ENCODE measurements around the gene TNRC6C. TPM values are rescaled to one million over a fixed set of nuclear protein-coding genes. Genes with fewer than 3 reads are reported as not detected.

The TNRC6C gene
- total and polyA plus RNA-seq, 9 of the 15 experiments (the other 6 are each of a cell fraction or from before 2014, with no cell fraction given), result 0.20 to 4.9 (median 2.3) TPM

DNA sequence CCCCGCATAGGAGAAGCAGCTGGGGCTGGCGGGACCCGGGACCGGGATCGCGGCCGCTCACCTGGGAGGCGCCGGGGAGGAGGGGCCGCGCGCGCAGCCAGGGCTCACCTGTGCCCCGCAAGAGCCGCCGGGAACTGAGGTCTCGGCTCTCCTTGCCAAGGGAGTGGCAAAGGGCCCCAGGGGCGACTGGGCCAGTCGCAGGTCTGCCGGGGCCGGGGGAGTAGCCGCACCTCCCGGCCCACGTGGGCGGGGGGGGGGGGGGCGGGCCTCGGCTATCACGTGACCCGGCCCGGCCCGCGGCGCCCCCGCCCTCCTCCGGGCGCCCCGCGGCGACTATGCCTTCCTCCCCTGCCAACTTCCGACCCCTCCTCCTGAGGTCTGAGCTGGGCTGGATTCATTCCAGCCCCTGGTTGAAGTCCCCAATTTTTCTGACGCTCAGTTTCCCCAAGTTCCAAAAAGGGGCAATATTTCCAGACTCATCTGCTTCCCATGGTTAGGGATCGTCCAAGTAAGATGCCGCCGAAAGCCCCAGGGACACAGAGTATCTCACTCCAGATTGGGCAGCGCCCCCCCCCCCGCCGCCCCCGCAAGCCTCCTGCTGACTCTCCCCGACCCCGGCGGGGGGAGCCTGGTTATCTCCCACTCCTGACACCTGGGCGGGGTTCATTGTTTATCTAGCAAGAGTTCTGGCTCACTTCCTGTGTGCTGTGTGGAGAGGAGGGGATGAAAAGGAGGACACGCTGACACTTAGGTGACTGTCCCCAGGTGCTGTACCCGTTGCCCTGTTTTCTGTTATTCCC, 170.2 kb downstream of the TNRC6C start, which contains the start of gene TMC6 (continued):
- no peak for TF ChIP-seq ZNF174 (CRISPR knock-in tag; IDR thresholded peaks at IDR 0.05)
- no peak for TF ChIP-seq HDAC6 (IDR thresholded peaks at IDR 0.05; ENCODE audit: low read depth, low read length)
- TF ChIP-seq ZNF696 (CRISPR knock-in tag; conservative IDR thresholded peaks at IDR 0.05), result no peak
- TF ChIP-seq, protein P1, sequence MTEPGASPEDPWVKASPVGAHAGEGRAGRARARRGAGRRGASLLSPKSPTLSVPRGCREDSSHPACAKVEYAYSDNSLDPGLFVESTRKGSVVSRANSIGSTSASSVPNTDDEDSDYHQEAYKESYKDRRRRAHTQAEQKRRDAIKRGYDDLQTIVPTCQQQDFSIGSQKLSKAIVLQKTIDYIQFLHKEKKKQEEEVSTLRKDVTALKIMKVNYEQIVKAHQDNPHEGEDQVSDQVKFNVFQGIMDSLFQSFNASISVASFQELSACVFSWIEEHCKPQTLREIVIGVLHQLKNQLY (CRISPR knock-in tag; conservative IDR thresholded peaks at IDR 0.05), result no peak
- no peak for TF ChIP-seq ATF1 (CRISPR knock-in tag; IDR thresholded peaks at IDR 0.05)
- peak; percentile 60 for TF ChIP-seq ATF1 (tag; IDR thresholded peaks at IDR 0.05)
- TF ChIP-seq BCOR (IDR thresholded peaks at IDR 0.05), result no peak
- TF ChIP-seq ZNF316 (IDR thresholded peaks at IDR 0.05), result no peak
- TF ChIP-seq, protein P2, sequence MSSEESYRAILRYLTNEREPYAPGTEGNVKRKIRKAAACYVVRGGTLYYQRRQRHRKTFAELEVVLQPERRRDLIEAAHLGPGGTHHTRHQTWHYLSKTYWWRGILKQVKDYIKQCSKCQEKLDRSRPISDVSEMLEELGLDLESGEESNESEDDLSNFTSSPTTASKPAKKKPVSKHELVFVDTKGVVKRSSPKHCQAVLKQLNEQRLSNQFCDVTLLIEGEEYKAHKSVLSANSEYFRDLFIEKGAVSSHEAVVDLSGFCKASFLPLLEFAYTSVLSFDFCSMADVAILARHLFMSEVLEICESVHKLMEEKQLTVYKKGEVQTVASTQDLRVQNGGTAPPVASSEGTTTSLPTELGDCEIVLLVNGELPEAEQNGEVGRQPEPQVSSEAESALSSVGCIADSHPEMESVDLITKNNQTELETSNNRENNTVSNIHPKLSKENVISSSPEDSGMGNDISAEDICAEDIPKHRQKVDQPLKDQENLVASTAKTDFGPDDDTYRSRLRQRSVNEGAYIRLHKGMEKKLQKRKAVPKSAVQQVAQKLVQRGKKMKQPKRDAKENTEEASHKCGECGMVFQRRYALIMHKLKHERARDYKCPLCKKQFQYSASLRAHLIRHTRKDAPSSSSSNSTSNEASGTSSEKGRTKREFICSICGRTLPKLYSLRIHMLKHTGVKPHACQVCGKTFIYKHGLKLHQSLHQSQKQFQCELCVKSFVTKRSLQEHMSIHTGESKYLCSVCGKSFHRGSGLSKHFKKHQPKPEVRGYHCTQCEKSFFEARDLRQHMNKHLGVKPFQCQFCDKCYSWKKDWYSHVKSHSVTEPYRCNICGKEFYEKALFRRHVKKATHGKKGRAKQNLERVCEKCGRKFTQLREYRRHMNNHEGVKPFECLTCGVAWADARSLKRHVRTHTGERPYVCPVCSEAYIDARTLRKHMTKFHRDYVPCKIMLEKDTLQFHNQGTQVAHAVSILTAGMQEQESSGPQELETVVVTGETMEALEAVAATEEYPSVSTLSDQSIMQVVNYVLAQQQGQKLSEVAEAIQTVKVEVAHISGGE (CRISPR knock-in tag; IDR thresholded peaks at IDR 0.05), result peak in 1 of 3 experiments; percentile 80; a peak in 2 of 6 replicates
- TF ChIP-seq ZFPM2 (CRISPR knock-in tag; IDR thresholded peaks at IDR 0.05), result no peak
- TF ChIP-seq SNIP1 (IDR thresholded peaks at IDR 0.05; ENCODE audit: low read depth), result no peak
- TF ChIP-seq TCF7L2 (IDR thresholded peaks at IDR 0.05; ENCODE audit: low read depth, low read length), result no peak
- peak; percentile 86 for TF ChIP-seq FOSL1 (tag; conservative IDR thresholded peaks at IDR 0.05)
- no peak for TF ChIP-seq HDAC3 (IDR thresholded peaks at IDR 0.05; ENCODE audit: borderline replicate concordance, partially characterized antibody)
- TF ChIP-seq NR1H2 (CRISPR knock-in tag; IDR thresholded peaks at IDR 0.05), result no peak
- TF ChIP-seq, protein P3, sequence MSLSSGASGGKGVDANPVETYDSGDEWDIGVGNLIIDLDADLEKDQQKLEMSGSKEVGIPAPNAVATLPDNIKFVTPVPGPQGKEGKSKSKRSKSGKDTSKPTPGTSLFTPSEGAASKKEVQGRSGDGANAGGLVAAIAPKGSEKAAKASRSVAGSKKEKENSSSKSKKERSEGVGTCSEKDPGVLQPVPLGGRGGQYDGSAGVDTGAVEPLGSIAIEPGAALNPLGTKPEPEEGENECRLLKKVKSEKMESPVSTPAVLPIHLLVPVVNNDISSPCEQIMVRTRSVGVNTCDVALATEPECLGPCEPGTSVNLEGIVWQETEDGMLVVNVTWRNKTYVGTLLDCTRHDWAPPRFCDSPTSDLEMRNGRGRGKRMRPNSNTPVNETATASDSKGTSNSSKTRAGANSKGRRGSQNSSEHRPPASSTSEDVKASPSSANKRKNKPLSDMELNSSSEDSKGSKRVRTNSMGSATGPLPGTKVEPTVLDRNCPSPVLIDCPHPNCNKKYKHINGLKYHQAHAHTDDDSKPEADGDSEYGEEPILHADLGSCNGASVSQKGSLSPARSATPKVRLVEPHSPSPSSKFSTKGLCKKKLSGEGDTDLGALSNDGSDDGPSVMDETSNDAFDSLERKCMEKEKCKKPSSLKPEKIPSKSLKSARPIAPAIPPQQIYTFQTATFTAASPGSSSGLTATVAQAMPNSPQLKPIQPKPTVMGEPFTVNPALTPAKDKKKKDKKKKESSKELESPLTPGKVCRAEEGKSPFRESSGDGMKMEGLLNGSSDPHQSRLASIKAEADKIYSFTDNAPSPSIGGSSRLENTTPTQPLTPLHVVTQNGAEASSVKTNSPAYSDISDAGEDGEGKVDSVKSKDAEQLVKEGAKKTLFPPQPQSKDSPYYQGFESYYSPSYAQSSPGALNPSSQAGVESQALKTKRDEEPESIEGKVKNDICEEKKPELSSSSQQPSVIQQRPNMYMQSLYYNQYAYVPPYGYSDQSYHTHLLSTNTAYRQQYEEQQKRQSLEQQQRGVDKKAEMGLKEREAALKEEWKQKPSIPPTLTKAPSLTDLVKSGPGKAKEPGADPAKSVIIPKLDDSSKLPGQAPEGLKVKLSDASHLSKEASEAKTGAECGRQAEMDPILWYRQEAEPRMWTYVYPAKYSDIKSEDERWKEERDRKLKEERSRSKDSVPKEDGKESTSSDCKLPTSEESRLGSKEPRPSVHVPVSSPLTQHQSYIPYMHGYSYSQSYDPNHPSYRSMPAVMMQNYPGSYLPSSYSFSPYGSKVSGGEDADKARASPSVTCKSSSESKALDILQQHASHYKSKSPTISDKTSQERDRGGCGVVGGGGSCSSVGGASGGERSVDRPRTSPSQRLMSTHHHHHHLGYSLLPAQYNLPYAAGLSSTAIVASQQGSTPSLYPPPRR (CRISPR knock-in tag; IDR thresholded peaks at IDR 0.05; ENCODE audit: borderline replicate concordance), result 0 out of 2 replicates have a peak, but pooled peaks have one; percentile 36
- no peak for TF ChIP-seq RBM17 (IDR thresholded peaks at IDR 0.05; ENCODE audit: borderline replicate concordance, low read depth, low read length)
- no peak for TF ChIP-seq ZNF24 (IDR thresholded peaks at IDR 0.05)
- TF ChIP-seq ZNF140 (CRISPR knock-in tag; IDR thresholded peaks at IDR 0.05), result no peak
- no peak for TF ChIP-seq NFATC3 (IDR thresholded peaks at IDR 0.05)
